ENCODE measurements around the gene MTCL3.

Gene MTCL3

DNA sequence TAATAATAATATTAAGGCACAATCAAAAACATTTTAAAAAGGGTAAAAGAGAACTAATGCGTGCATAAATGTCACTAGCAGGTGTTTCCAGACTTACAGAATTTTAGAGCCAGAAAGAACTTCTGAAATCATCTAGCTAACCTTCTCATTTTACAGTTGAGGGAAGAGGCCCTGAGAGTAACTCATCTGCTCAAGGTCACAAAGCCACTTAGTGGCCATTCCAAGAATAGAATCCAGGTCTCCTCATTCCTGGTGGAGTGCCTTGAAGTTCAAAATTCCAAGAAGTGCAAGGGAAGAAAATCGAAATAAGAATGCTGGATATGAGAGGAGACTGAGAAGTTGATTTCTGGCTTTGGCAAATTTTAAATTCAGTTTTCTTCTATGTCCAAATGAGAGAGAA is 56.8 kb downstream of the MTCL3 start:
- H3K27ac ChIP-seq (ENCODE audit: extremely low read length, insufficient read depth, low read length) = no peak overlapping the region
- POLR2A ChIA-PET = no interaction called here
- 19% methylated on average over 2 of the region's 2 CpGs for WGBS (ENCODE audit: low lambda C conversion rate)
- no TSS peak for BruUV-seq (replicated peaks)
- no peaks in the 10 kb centered on the region for H3K36me3 ChIP-seq (replicated peaks in 1 of 2; ENCODE audit: control insufficient read depth in 1 of 2, insufficient read depth in 2 of 2, low read length in 2 of 2)
- H3K79me2 ChIP-seq (ENCODE audit: insufficient read depth, low read length) = no peaks in the 10 kb centered on the region
- no peak overlapping the region for H3K9ac ChIP-seq (ENCODE audit: insufficient read depth, low read depth, low read length)
- H3K4me2 ChIP-seq (ENCODE audit: low read depth, low read length) = no peak overlapping the region
- intact Hi-C loops (cut with micrococcal nuclease; ENCODE audit: unreplicated experiment) = loop anchor here (10.0 kb wide), 1 partner anchor 1272 kb away; no protein-coding TSS in a partner anchor
- H4K20me1 ChIP-seq (ENCODE audit: insufficient read depth, low read length) = no peaks in the 10 kb centered on the region
- no peak overlapping the region for H3K4me3 ChIP-seq (replicated peaks in 1 of 3; ENCODE audit: insufficient read depth in 1 of 3, low read depth in 2 of 3, low read length in 3 of 3)
- H2AFZ ChIP-seq (ENCODE audit: low read length) = no peak overlapping the region
- H3K9me3 ChIP-seq (ENCODE audit: low read length) = no peaks in the 10 kb centered on the region
- peaks cover 7% of the 10 kb centered on the region for H3K4me1 ChIP-seq (ENCODE audit: insufficient read depth, low read length)
- in situ Hi-C loops (cut with HindIII; ENCODE audit: extremely low pct_ligation_motif_present, low pct_unique_long_range_greater_than_20kb) = loop anchor here (5.0 kb wide), 1 partner anchor 80 kb away; no protein-coding TSS in a partner anchor
- TF ChIP-seq SALL1 (CRISPR knock-in tag; IDR thresholded peaks at IDR 0.05) (no peak), ZNF263 (CRISPR knock-in tag; IDR thresholded peaks at IDR 0.05) (no peak), SETDB1 (CRISPR knock-in tag; IDR thresholded peaks at IDR 0.05; ENCODE audit: borderline replicate concordance) (no peak), IKZF1 (IDR thresholded peaks at IDR 0.05) (no peak), JARID2 (CRISPR knock-in tag; IDR thresholded peaks at IDR 0.05; ENCODE audit: insufficient replicate concordance) (no peak), DMAP1 (CRISPR knock-in tag; IDR thresholded peaks at IDR 0.05) (no peak), ZNF350 (CRISPR knock-in tag; IDR thresholded peaks at IDR 0.05; ENCODE audit: borderline replicate concordance, low read depth) (no peak), EHMT2 (IDR thresholded peaks at IDR 0.05; ENCODE audit: borderline replicate concordance, low read depth, low read length) (no peak), SMC3 (IDR thresholded peaks at IDR 0.05; ENCODE audit: low read length) (no peak), GATAD2A (CRISPR knock-in tag; IDR thresholded peaks at IDR 0.05) (no peak), CERS6 (CRISPR knock-in tag; IDR thresholded peaks at IDR 0.05) (no peak), MTA3 (CRISPR knock-in tag; IDR thresholded peaks at IDR 0.05) (no peak), RFX3 (CRISPR knock-in tag; IDR thresholded peaks at IDR 0.05) (no peak), ZZZ3 (CRISPR knock-in tag; IDR thresholded peaks at IDR 0.05; ENCODE audit: borderline replicate concordance) (no peak)
- TF ChIP-seq, protein P1, sequence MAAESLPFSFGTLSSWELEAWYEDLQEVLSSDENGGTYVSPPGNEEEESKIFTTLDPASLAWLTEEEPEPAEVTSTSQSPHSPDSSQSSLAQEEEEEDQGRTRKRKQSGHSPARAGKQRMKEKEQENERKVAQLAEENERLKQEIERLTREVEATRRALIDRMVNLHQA (CRISPR knock-in tag; IDR thresholded peaks at IDR 0.05) = no peak
- FAIRE-seq (no peak), ATAC-seq (no peak), DNase-seq (ENCODE audit: low spot score) (no peak)
- CTCF ChIA-PET (ENCODE audit: low intra/inter-chr PET ratio, low total read pairs) = interaction anchor here (4.8 kb wide), 1 partner anchor 77 kb away, joined by 17 read pairs; no protein-coding TSS in a partner anchor
- H3K27me3 ChIP-seq (ENCODE audit: control insufficient read depth in 1 of 2, insufficient read depth in 2 of 2, low read length in 2 of 2) = no peaks in the 10 kb centered on the region

Data from HepG2 (cell line).